HepG2 (cell line): ENCODE data around the gene HMCN1. TPM values are rescaled to one million over a fixed set of nuclear protein-coding genes. Genes with fewer than 3 reads are reported as not detected.

Experiments used
- ATAC-seq: fragments of 200-7000 bp; cut with Tn5 transposase; 3 replicates; pipeline ENCODE4 v1.9.1; 2020; ENCODE audit warnings: mild to moderate bottlenecking, moderate library complexity
- BruUV-seq: library from RNA; stranded (reverse); fragments of 400-500 nt; replicated peaks from 2 replicates; lab custom pipeline; 2021; lab: Mats Ljungman, UMichigan
- CTCF ChIA-PET: fragments of 300-600 bp; formaldehyde crosslinking; extraction: SDS; loops from one replicate; lab custom pipeline; 2021; ENCODE audit warnings: low total read pairs, inconsistent platforms, low intra/inter-chr PET ratio; lab: Yijun Ruan, JAX
- POLR2A ChIA-PET: fragments of 350-600 bp; sonication (Branson Sonifier 250); formaldehyde crosslinking; loops from one replicate; lab custom pipeline; 2020; ENCODE audit warnings: antibody characterized with exemption, inconsistent platforms; lab: Yijun Ruan, JAX
- DNase-seq: peaks from one replicate; pipeline ENCODE4 v3.0.0-alpha.2; 2015; ENCODE audit warnings: low spot score
- FAIRE-seq: peaks from 3 replicates; lab custom pipeline; 2011; peaks lifted over from hg19 to GRCh38; lab: Jason Lieb, UNC
- H2AFZ ChIP-seq: one replicate; pipeline ENCODE4 v1.6.1; 2011; ENCODE audit warnings: low read length, inconsistent platforms
- H3K27ac ChIP-seq: fragments of 300-600 bp; 3 replicates; pipeline ENCODE4 v1.8.0; 2011; ENCODE audit warnings: mixed run types, mild to moderate bottlenecking, mixed read lengths, low read length, inconsistent platforms; ENCODE audit not compliant: insufficient read depth; ENCODE audit errors: extremely low read length
- H3K27me3 ChIP-seq, 2 experiments: fragments of 200-600 bp in 1 of 2; 2 replicates in 1 of 2; 3 replicates in 1 of 2; pipeline versions ENCODE4 v1.6.0 to v1.8.0; 2011; ENCODE audit warnings: low read length in 2 of 2, mild to moderate bottlenecking in 2 of 2, moderate library complexity in 2 of 2, inconsistent platforms in 1 of 2; ENCODE audit not compliant: insufficient read depth in 2 of 2, control insufficient read depth in 1 of 2
- H3K36me3 ChIP-seq, 2 experiments: fragments of 200-600 bp in 1 of 2; replicated peaks in 1 of 2; 2 replicates in 1 of 2; 3 replicates in 1 of 2; pipeline versions ENCODE4 v1.5.1 to v1.8.0; 2011; ENCODE audit warnings: low read length in 2 of 2, inconsistent platforms in 1 of 2; ENCODE audit not compliant: insufficient read depth in 2 of 2, control insufficient read depth in 1 of 2
- H3K4me1 ChIP-seq: 2 replicates; pipeline ENCODE4 v1.5.1; 2012; ENCODE audit warnings: low read length, inconsistent platforms; ENCODE audit not compliant: insufficient read depth
- H3K4me2 ChIP-seq: 2 replicates; pipeline ENCODE4 v1.6.0; 2011; ENCODE audit warnings: low read depth, low read length, inconsistent platforms
- H3K4me3 ChIP-seq, 3 experiments: fragments of 200-600 bp in 1 of 3; sonication (generic), shearing (Covaris generic) in 1 of 3; replicated peaks in 1 of 3; 2 replicates each; pipeline ENCODE4 v1.5.1; 2011 to 2016; ENCODE audit warnings: low read length in 3 of 3, inconsistent platforms in 2 of 3, low read depth in 2 of 3, mild to moderate bottlenecking in 2 of 3, control low read depth in 1 of 3, mixed read lengths in 1 of 3; ENCODE audit not compliant: insufficient read depth in 1 of 3
- H3K79me2 ChIP-seq: one replicate; pipeline ENCODE4 v1.6.1; 2011; ENCODE audit warnings: low read length, inconsistent platforms; ENCODE audit not compliant: insufficient read depth
- H3K9ac ChIP-seq: 2 replicates; pipeline ENCODE4 v1.6.0; 2011; ENCODE audit warnings: mild to moderate bottlenecking, low read depth, low read length, inconsistent platforms; ENCODE audit not compliant: insufficient read depth
- H3K9me3 ChIP-seq: 2 replicates; pipeline ENCODE4 v1.5.1; 2012; ENCODE audit warnings: mild to moderate bottlenecking, low read length
- H4K20me1 ChIP-seq: 2 replicates; pipeline ENCODE4 v1.6.0; 2011; ENCODE audit warnings: inconsistent platforms, mild to moderate bottlenecking, low read length, moderate library complexity; ENCODE audit not compliant: insufficient read depth
- ATF3 ChIP-seq: sonication (generic); formaldehyde crosslinking; IDR thresholded peaks from 2 replicates; pipeline ENCODE4 v1.4.0; 2020; ENCODE audit warnings: missing genetic modification reagents
- CSRNP1 ChIP-seq: sonication (generic); formaldehyde crosslinking; IDR thresholded peaks from 2 replicates; pipeline ENCODE4 v1.8.1; 2023; ENCODE audit warnings: mild to moderate bottlenecking, missing genetic modification reagents
- FOSL2 ChIP-seq: sonication (generic); formaldehyde crosslinking; IDR thresholded peaks from 2 replicates; pipeline ENCODE4 v1.4.0; 2020; ENCODE audit warnings: missing genetic modification reagents
- JDP2 ChIP-seq: sonication (generic); formaldehyde crosslinking; IDR thresholded peaks from 2 replicates; pipeline ENCODE4 v1.8.1; 2022; ENCODE audit warnings: missing genetic modification reagents, borderline replicate concordance
- NFE2L2 ChIP-seq: fragments of 150-350 bp; IDR thresholded peaks from 2 replicates; pipeline ENCODE4 v1.6.1; 2014; ENCODE audit warnings: low read length
- NFIB ChIP-seq: sonication (generic); formaldehyde crosslinking; IDR thresholded peaks from 2 replicates; pipeline ENCODE4 v1.9.0; 2021; ENCODE audit warnings: missing genetic modification reagents, mild to moderate bottlenecking, borderline replicate concordance
- NR2F1 ChIP-seq, 2 experiments: fragments of 450-650 bp in 1 of 2; formaldehyde crosslinking in 1 of 2; IDR thresholded peaks; 2 replicates each; pipeline versions ENCODE4 v1.5.0 to v1.6.1; 2016 to 2020; ENCODE audit warnings: mild to moderate bottlenecking in 1 of 2, missing compliant biosample characterization in 1 of 2, missing genetic modification reagents in 1 of 2, moderate library complexity in 1 of 2
- RCOR2 ChIP-seq: IDR thresholded peaks from 2 replicates; pipeline ENCODE4 v1.6.1; 2016; ENCODE audit warnings: missing biosample characterization, missing genetic modification reagents
- SATB2 ChIP-seq: sonication (generic); formaldehyde crosslinking; IDR thresholded peaks from 2 replicates; pipeline ENCODE4 v1.5.0; 2020; ENCODE audit warnings: missing genetic modification reagents
- TEAD2 ChIP-seq: sonication (generic); formaldehyde crosslinking; IDR thresholded peaks from 2 replicates; pipeline ENCODE4 v1.9.0; 2021; ENCODE audit warnings: missing genetic modification reagents
- ZBTB2 ChIP-seq: sonication (generic); formaldehyde crosslinking; IDR thresholded peaks from 2 replicates; pipeline ENCODE4 v1.8.0; 2022; ENCODE audit warnings: low read depth, missing genetic modification reagents
- ZFY ChIP-seq: sonication (generic); formaldehyde crosslinking; IDR thresholded peaks from 2 replicates; pipeline ENCODE4 v1.4.0; 2020; ENCODE audit warnings: missing genetic modification reagents
- ZFYVE20 ChIP-seq: sonication (generic); formaldehyde crosslinking; IDR thresholded peaks from 2 replicates; pipeline ENCODE4 v1.8.0; 2023; ENCODE audit warnings: low read depth, mild to moderate bottlenecking, moderate library complexity, missing genetic modification reagents, borderline replicate concordance
- ZNF225 ChIP-seq: sonication (generic); formaldehyde crosslinking; IDR thresholded peaks from 2 replicates; pipeline ENCODE4 v1.4.0; 2020; ENCODE audit warnings: mild to moderate bottlenecking, missing genetic modification reagents
- ZNF251 ChIP-seq: sonication (generic); formaldehyde crosslinking; IDR thresholded peaks from 2 replicates; pipeline ENCODE4 v1.9.0; 2021; ENCODE audit warnings: mild to moderate bottlenecking, missing genetic modification reagents
- ZNF275 ChIP-seq: sonication (generic); formaldehyde crosslinking; IDR thresholded peaks from 2 replicates; pipeline ENCODE4 v1.8.0; 2022; ENCODE audit warnings: missing genetic modification reagents, mild to moderate bottlenecking, inconsistent platforms, borderline replicate concordance
- ZNF879 ChIP-seq: sonication (generic); formaldehyde crosslinking; IDR thresholded peaks from 2 replicates; pipeline ENCODE4 v1.8.1; 2023; ENCODE audit warnings: missing genetic modification reagents
- ZSCAN5A ChIP-seq: sonication (generic); formaldehyde crosslinking; IDR thresholded peaks from 2 replicates; pipeline ENCODE4 v1.8.0; 2022; ENCODE audit warnings: mild to moderate bottlenecking, missing genetic modification reagents, borderline replicate concordance
- WGBS: methylation state at CpG from one replicate; pipeline ENCODE4 v1.1.6; 2017; ENCODE audit warnings: low lambda C conversion rate; 5-methylcytosine and 5-hydroxymethylcytosine counted together
- in situ Hi-C: cut with HindIII; loops from 2 replicates; pipeline ENCODE4 v1.10.0; 2017; ENCODE audit warnings: low pct_unique_long_range_greater_than_20kb; ENCODE audit not compliant: extremely low pct_ligation_motif_present
- intact Hi-C: fragments of 100-400 bp; cut with micrococcal nuclease; formaldehyde crosslinking; loops from one replicate; pipeline ENCODE4 v1.10.0; 2022; ENCODE audit not compliant: unreplicated experiment
- polyA plus RNA-seq, 8 experiments: library from polyadenylated mRNA; depleted of rRNA in 3 of 8; stranded (reverse) in 7 of 8; unstranded in 1 of 8; fragments of >200 nt; fragmentation: Illumina TruSeq in 4 of 8; extraction: Trizol in 4 of 8; gene quantifications; 2 replicates each; pipeline versions ENCODE4 v1.2.1 to v1.2.3, GENCODE V29; 2011 to 2016; ENCODE audit warnings: low read depth in 4 of 8, missing spikeins in 1 of 8, mixed read lengths in 1 of 8; ENCODE audit not compliant: insufficient read depth in 1 of 8
- total RNA-seq, 5 experiments: library from RNA; depleted of rRNA; stranded (reverse); fragments of >200 nt; fragmentation: Illumina TruSeq; extraction: Trizol; gene quantifications; 2 replicates each; pipeline ENCODE4 v1.2.3, GENCODE V29; 2016; ENCODE audit warnings: low read depth in 1 of 5

Gene HMCN1
- total and polyA plus RNA-seq, 2 of the 13 experiments (the other 11 are each of a cell fraction or from before 2014, with no cell fraction given) = 0.03 TPM; not detected in 1

- no peaks in the 10 kb centered on the region for H3K36me3 ChIP-seq
- no peak for FAIRE-seq
- in situ Hi-C loops = no loop called here
- H3K9ac ChIP-seq = no peak overlapping the region
- no peaks in the 10 kb centered on the region for H4K20me1 ChIP-seq
- ChIA-PET CTCF (no interaction called here), POLR2A (no interaction called here)
- no peak for DNase-seq
- 97% methylated on average over 1 of the region's 1 CpG for WGBS
- intact Hi-C loops = no loop called here
- no peak overlapping the region for H3K4me2 ChIP-seq
- H2AFZ ChIP-seq = no peak overlapping the region
- no peaks in the 10 kb centered on the region for H3K4me1 ChIP-seq
- no peaks in the 10 kb centered on the region for H3K9me3 ChIP-seq
- no peaks in the 10 kb centered on the region for H3K79me2 ChIP-seq
- no peak for ATAC-seq
- no peak overlapping the region for H3K4me3 ChIP-seq
- no TSS peak for BruUV-seq
- no peaks in the 10 kb centered on the region for H3K27me3 ChIP-seq
- H3K27ac ChIP-seq = no peak overlapping the region
- TF ChIP-seq FOSL2 (CRISPR knock-in tag) (no peak), ZFYVE20 (CRISPR knock-in tag) (no peak), ZNF879 (CRISPR knock-in tag) (no peak), CSRNP1 (CRISPR knock-in tag) (no peak), ZSCAN5A (CRISPR knock-in tag) (no peak), JDP2 (no peak), NFIB (CRISPR knock-in tag) (no peak), ATF3 (CRISPR knock-in tag) (no peak), ZNF275 (CRISPR knock-in tag) (no peak), ZNF225 (CRISPR knock-in tag) (no peak), ZNF251 (CRISPR knock-in tag) (no peak), NFE2L2 (no peak), RCOR2 (CRISPR knock-in tag) (no peak), SATB2 (CRISPR knock-in tag) (no peak), ZFY (CRISPR knock-in tag) (no peak), ZBTB2 (CRISPR knock-in tag) (no peak), TEAD2 (CRISPR knock-in tag) (no peak), NR2F1 (CRISPR knock-in tag; IDR thresholded peaks at IDR 0.05) (no peak)
Observed at GRCh38 chr1:185860311-185860710, 126.1 kb downstream of the HMCN1 start.
